GM23338 (cell line): ENCODE results near the gene NAT14. TPM values are rescaled to one million over a fixed set of nuclear protein-coding genes. Genes with fewer than 3 reads are reported as not detected.

ENCODE experiments used
- ATAC-seq: fragments of 200-7000 bp; cut with Tn5 transposase; 3 replicates; pipeline ENCODE4 v1.9.1; 2020
- DNase-seq: peaks from one replicate; pipeline ENCODE4 v3.0.0-alpha.2; 2015; ENCODE audit warnings: low spot score
- H2AFZ ChIP-seq: fragments of 200-600 bp; sonication (generic); 2 replicates; pipeline ENCODE4 v1.8.0; 2016; ENCODE audit warnings: antibody characterized with exemption, mild to moderate bottlenecking, moderate library complexity
- H3F3A ChIP-seq: fragments of 200-600 bp; sonication (generic); replicated peaks from 2 replicates; pipeline ENCODE4 v1.8.0; 2017; ENCODE audit warnings: antibody characterized with exemption, mixed run types, low read depth
- H3K27ac ChIP-seq: fragments of 200-600 bp; sonication (generic); 2 replicates; pipeline ENCODE4 v1.6.1; 2016; ENCODE audit warnings: low read depth
- H3K27me3 ChIP-seq: fragments of 200-600 bp; sonication (generic); 2 replicates; pipeline ENCODE4 v1.8.0; 2016; ENCODE audit warnings: mild to moderate bottlenecking, mixed run types, moderate library complexity; ENCODE audit not compliant: insufficient read depth
- H3K36me3 ChIP-seq: fragments of 200-600 bp; sonication (generic); 2 replicates; pipeline ENCODE4 v1.8.0; 2016; ENCODE audit warnings: mild to moderate bottlenecking; ENCODE audit not compliant: insufficient read depth
- H3K4me1 ChIP-seq: fragments of 200-600 bp; sonication (generic); 2 replicates; pipeline ENCODE4 v1.8.0; 2016; ENCODE audit warnings: mild to moderate bottlenecking, moderate library complexity; ENCODE audit not compliant: insufficient read depth
- H3K4me2 ChIP-seq: fragments of 200-600 bp; sonication (generic); 2 replicates; pipeline ENCODE4 v1.7.1; 2017; ENCODE audit warnings: mixed run types
- H3K4me3 ChIP-seq: fragments of 200-600 bp; sonication (generic); 2 replicates; pipeline ENCODE4 v1.6.1; 2016; ENCODE audit warnings: mixed run types
- H3K79me2 ChIP-seq: fragments of 200-600 bp; sonication (generic); replicated peaks from 2 replicates; pipeline ENCODE4 v1.8.0; 2017; ENCODE audit warnings: mild to moderate bottlenecking; ENCODE audit not compliant: insufficient read depth
- H3K9me2 ChIP-seq: fragments of 200-600 bp; sonication (generic); 2 replicates; pipeline ENCODE4 v1.8.0; 2017; ENCODE audit not compliant: insufficient read depth
- H4K20me1 ChIP-seq: fragments of 200-600 bp; sonication (generic); replicated peaks from 2 replicates; pipeline ENCODE4 v1.8.0; 2017; ENCODE audit warnings: mild to moderate bottlenecking; ENCODE audit not compliant: insufficient read depth
- H3K27ac Mint-ChIP-seq: 2 replicates; pipeline ENCODE4 v1.8.0; 2020; ENCODE audit warnings: inconsistent platforms, mild to moderate bottlenecking, moderate library complexity, mixed read lengths
- H3K27me3 Mint-ChIP-seq: 3 replicates; pipeline ENCODE4 v1.8.0; 2022; ENCODE audit warnings: low read depth, mild to moderate bottlenecking, moderate library complexity, mixed read lengths, inconsistent platforms; ENCODE audit not compliant: insufficient read depth, poor library complexity
- H3K36me3 Mint-ChIP-seq: 3 replicates; pipeline ENCODE4 v1.8.0; 2021; ENCODE audit warnings: low read depth, mild to moderate bottlenecking, inconsistent platforms, moderate library complexity, mixed read lengths
- H3K4me1 Mint-ChIP-seq: 3 replicates; pipeline ENCODE4 v1.8.0; 2020; ENCODE audit warnings: mild to moderate bottlenecking, inconsistent platforms, mixed read lengths
- H3K4me3 Mint-ChIP-seq: 3 replicates; pipeline ENCODE4 v1.8.0; 2021; ENCODE audit warnings: moderate library complexity, mild to moderate bottlenecking, inconsistent platforms, mixed read lengths
- H3K9me3 Mint-ChIP-seq: 3 replicates; pipeline ENCODE4 v1.8.0; 2020; ENCODE audit warnings: moderate library complexity, mild to moderate bottlenecking, inconsistent platforms, mixed read lengths
- CREB1 ChIP-seq: fragments of 250-450 bp; sonication (Bioruptor Pico); IDR thresholded peaks from 2 replicates; pipeline ENCODE4 v1.5.0; 2020; ENCODE audit warnings: low read depth, mild to moderate bottlenecking, moderate library complexity
- CTCF ChIP-seq, 2 experiments: fragments of 200-600 bp in 1 of 2; sonication (generic) in 1 of 2; conservative IDR thresholded peaks; 2 replicates each; pipeline versions ENCODE4 v1.5.1 to v1.6.1; 2016 to 2017; ENCODE audit warnings: antibody characterized with exemption in 2 of 2, low read depth in 2 of 2, mild to moderate bottlenecking in 2 of 2, moderate library complexity in 1 of 2
- ETS1 ChIP-seq: IDR thresholded peaks from 2 replicates; pipeline ENCODE4 v1.6.1; 2016; ENCODE audit warnings: antibody characterized with exemption
- EZH2 ChIP-seq: fragments of 200-600 bp; sonication (generic); IDR thresholded peaks from one replicate; pipeline ENCODE4 v1.8.0; 2017; ENCODE audit warnings: antibody characterized with exemption, mild to moderate bottlenecking, low read depth; ENCODE audit not compliant: unreplicated experiment
- EZH2phosphoT487 ChIP-seq: fragments of 200-600 bp; sonication (generic); IDR thresholded peaks from one replicate; pipeline ENCODE4 v1.8.1; 2018; ENCODE audit warnings: antibody characterized with exemption; ENCODE audit not compliant: unreplicated experiment
- JUNB ChIP-seq: IDR thresholded peaks from one replicate; pipeline ENCODE4 v1.6.1; 2016; ENCODE audit warnings: antibody characterized with exemption; ENCODE audit not compliant: unreplicated experiment
- NANOG ChIP-seq: IDR thresholded peaks from 2 replicates; pipeline ENCODE4 v1.6.1; 2016; ENCODE audit warnings: antibody characterized with exemption, borderline replicate concordance
- POLR2AphosphoS5 ChIP-seq: IDR thresholded peaks from 2 replicates; pipeline ENCODE4 v1.6.1; 2016; ENCODE audit warnings: antibody characterized with exemption, low read depth
- REST ChIP-seq: IDR thresholded peaks from one replicate; pipeline ENCODE4 v1.6.1; 2018; ENCODE audit warnings: antibody characterized with exemption; ENCODE audit not compliant: unreplicated experiment
- STAT1 ChIP-seq: IDR thresholded peaks from one replicate; pipeline ENCODE4 v1.6.1; 2016; ENCODE audit warnings: antibody characterized with exemption; ENCODE audit not compliant: unreplicated experiment
- ZNF114 ChIP-seq: fragments of 250-450 bp; sonication (Bioruptor Pico); IDR thresholded peaks from 2 replicates; pipeline ENCODE4 v1.5.0; 2020; ENCODE audit warnings: mild to moderate bottlenecking, moderate library complexity
- ZNF331 ChIP-seq: fragments of 250-450 bp; sonication (Bioruptor Pico); IDR thresholded peaks from 2 replicates; pipeline ENCODE4 v1.5.0; 2020; ENCODE audit warnings: low read depth, mild to moderate bottlenecking, moderate library complexity
- ZNF462 ChIP-seq: fragments of 250-450 bp; sonication (Bioruptor Pico); IDR thresholded peaks from 2 replicates; pipeline ENCODE4 v1.5.0; 2020; ENCODE audit warnings: mild to moderate bottlenecking, moderate library complexity
- polyA plus RNA-seq: library from polyadenylated mRNA; unstranded; fragments of >200 nt; fragmentation: Nextera tagmentation; extraction: Ambion mirVana; gene quantifications from 2 replicates; pipeline ENCODE4 v1.2.1, GENCODE V29; 2016
- total RNA-seq: library from RNA; depleted of rRNA; stranded (reverse); fragments of >200 nt; shearing (Covaris generic); gene quantifications from 2 replicates; pipeline ENCODE4 v1.2.3, GENCODE V29; 2014

Gene NAT14
- total and polyA plus RNA-seq, 2 experiments from 2014 or later, result 27.8 to 39.6 TPM

- Histone ChIP-seq H3K4me1 (no peaks in the 10 kb centered on the region), H3K9me2 (0 out of 2 replicates have a peak, but pooled peaks cover 5% of the 10 kb centered on the region), H3F3A (no peaks in the 10 kb centered on the region), H3K4me3 (peak overlapping the region; percentile 51), H3K79me2 (no peaks in the 10 kb centered on the region), H3K36me3 (no peaks in the 10 kb centered on the region), H3K27ac (no peak overlapping the region), H3K27me3 (0 out of 2 replicates have a peak, but pooled peaks cover 2% of the 10 kb centered on the region), H4K20me1 (no peaks in the 10 kb centered on the region), H2AFZ (peak overlapping the region; percentile 85; the same call in 1 of the 2 replicates), H3K4me2 (peak overlapping the region; percentile 75)
- Mint-ChIP-seq H3K36me3 (no peaks in the 10 kb centered on the region), H3K27ac (no peak overlapping the region), H3K9me3 (no peaks in the 10 kb centered on the region), H3K4me1 (no peaks in the 10 kb centered on the region), H3K27me3 (peaks cover 9% of the 10 kb centered on the region), H3K4me3 (peak overlapping the region; percentile 50; the same call in 2 of the 3 replicates)
- DNase-seq, result peak; percentile 95
- ATAC-seq, result peak; percentile 99
- peak; percentile 71 to 99 for TF ChIP-seq CTCF (conservative IDR thresholded peaks at IDR 0.05; ENCODE audit: low read depth in 2 of 2)
- TF ChIP-seq EZH2, result no peak
- no peak for TF ChIP-seq ZNF331 (CRISPR knock-in tag)
- no peak for TF ChIP-seq REST
- no peak for TF ChIP-seq ETS1
- no peak for TF ChIP-seq JUNB
- no peak for TF ChIP-seq EZH2phosphoT487
- TF ChIP-seq CREB1, result peak; percentile 96
- TF ChIP-seq STAT1, result no peak
- no peak for TF ChIP-seq POLR2AphosphoS5
- no peak for TF ChIP-seq NANOG
- no peak for TF ChIP-seq ZNF114
- TF ChIP-seq ZNF462 (CRISPR knock-in tag), result no peak
Measured at GRCh38 chr19:55516878-55517620, 32.1 kb downstream of the NAT14 start.
